Limb (tissue), 2 donors: ENCODE results near the gene PTPRF.

ENCODE experiments used
- DNase-seq, 2 donors: peaks; one replicate each; pipeline ENCODE4 v3.0.0-alpha.2; 2016; ENCODE audit errors: extremely low spot score in 2 of 2

Gene PTPRF

GRCh38 chr1:43577655-43578542 lies 47.2 kb downstream of the PTPRF start:
- no peak for DNase-seq

GRCh38 chr1:43580039-43580438 lies 49.4 kb downstream of the PTPRF start:
- no peak for DNase-seq

DNA sequence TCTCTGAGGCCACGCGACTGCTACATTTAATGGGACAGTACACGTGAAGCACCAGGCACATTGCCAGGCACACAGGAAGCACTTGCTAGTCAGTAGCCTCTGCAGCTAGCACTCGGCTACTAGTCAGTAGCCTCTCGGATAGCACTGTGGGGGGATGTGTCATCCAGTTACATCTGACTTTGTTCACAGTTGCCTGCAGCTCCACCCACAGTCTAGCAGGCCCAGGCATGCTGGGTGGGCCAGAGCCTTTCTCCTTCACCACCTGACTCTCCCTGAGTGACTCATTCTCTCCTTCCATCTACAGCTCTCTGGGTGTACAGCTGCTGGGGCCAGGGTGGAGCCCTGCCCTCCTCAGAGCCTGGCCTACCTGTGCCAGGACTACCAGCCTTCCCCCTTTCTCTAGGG lies 51.5 kb downstream of the PTPRF start:
- peak in 1 of 2 donors; percentile 44 for DNase-seq

- DNase-seq: no peak
Measured at GRCh38 chr1:43583058-43583457, 52.4 kb downstream of the PTPRF start.

- DNase-seq: no peak
Measured at GRCh38 chr1:43584204-43584603, 53.5 kb downstream of the PTPRF start.

GRCh38 chr1:43585557-43585956 lies 54.9 kb downstream of the PTPRF start:
- no peak for DNase-seq

- no peak for DNase-seq
Measured at GRCh38 chr1:43586136-43586731, 55.6 kb downstream of the PTPRF start.

DNA sequence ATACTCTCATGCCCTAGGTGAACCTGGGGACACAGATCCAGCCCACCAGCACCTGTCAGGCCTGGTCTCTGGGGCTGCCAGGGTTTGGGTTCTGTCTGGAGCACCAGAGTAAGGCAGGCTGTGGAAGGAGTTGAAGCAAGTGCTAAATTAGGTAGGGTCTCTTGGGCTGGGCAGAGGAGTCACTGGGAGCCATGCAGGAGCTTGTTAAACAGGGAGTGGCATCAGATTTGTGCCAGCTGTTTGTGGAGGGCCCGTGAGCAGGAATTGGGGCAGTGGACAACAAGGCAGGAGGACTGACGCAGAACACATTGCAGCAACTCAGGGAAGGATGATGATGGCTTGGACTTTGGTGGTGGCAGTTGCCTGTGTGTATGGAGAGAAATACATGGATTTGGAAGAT lies 56.3 kb downstream of the PTPRF start:
- no peak for DNase-seq

- no peak for DNase-seq
Measured at GRCh38 chr1:43587594-43587993, 56.9 kb downstream of the PTPRF start.

- DNase-seq: no peak
Measured at GRCh38 chr1:43588592-43588991, 57.9 kb downstream of the PTPRF start.

GRCh38 chr1:43590388-43590925 lies 59.8 kb downstream of the PTPRF start:
- no peak for DNase-seq

DNA sequence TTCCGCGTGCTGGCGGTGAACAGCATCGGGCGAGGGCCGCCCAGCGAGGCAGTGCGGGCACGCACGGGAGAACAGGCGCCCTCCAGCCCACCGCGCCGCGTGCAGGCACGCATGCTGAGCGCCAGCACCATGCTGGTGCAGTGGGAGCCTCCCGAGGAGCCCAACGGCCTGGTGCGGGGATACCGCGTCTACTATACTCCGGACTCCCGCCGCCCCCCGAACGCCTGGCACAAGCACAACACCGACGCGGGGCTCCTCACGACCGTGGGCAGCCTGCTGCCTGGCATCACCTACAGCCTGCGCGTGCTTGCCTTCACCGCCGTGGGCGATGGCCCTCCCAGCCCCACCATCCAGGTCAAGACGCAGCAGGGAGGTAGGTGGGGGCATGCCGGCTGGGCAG lies 60.5 kb downstream of the PTPRF start:
- DNase-seq: no peak

DNA sequence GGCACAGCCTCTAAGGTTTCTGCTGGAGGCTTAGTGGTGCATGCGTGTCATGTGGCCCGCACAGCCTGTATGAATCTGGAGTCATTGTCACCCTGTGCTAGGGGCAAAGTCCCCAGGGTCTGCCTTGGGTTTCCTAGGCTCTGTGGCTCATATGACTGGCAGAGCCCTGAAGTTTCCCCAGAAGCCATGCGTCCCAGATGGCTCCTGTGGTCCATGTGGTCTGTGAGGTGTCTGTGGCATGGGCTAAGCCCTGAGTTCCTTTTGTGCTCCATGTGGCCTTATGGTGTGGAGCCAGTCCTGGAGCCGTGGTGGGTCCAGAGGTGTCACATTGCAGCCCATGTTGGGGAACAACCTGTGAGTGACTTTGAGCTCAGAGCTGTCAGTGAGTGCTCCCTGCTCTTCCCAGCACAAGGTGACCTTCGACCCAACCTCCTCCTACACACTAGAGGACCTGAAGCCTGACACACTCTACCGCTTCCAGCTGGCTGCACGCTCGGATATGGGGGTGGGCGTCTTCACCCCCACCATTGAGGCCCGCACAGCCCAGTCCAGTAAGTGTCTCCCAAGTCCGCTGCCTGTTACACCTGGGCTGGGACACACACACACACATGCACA lies 61.5 kb downstream of the PTPRF start:
- DNase-seq: no peak

DNA sequence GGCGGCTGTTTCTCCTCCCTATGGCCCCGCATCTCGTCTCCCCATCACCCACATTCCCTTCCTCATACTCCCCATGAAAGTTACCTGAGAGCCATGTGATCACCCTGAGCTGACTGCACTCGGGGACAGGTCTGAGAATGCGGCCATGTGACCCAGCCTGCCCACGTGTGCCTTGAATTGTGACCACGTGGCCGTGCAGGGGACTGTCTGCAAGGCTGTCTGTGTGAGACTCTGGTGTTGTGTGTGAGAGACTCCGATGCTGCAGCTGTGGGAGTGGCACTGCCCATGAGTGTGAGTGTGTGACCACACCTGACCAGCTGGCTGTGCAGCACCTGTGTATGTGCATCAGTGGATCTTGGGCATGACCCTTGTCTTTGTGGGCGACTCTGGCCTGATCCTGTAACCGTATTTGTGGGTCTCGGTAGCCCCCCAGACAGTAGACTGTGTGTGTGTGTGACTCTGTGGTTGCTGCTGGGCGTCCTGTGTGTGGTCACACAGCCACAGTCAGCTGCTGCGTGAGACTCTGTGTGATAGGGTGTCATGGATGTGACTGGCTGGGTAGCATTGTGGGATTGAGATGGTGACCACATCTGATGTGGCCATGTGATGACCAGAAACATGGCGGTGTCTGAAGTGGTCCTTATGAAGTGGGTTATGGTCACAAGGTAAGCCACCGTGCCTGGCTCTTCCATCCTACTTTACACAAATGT lies 62.4 kb downstream of the PTPRF start:
- DNase-seq: no peak

GRCh38 chr1:43596579-43596978 lies 65.9 kb downstream of the PTPRF start:
- DNase-seq: no peak

DNA sequence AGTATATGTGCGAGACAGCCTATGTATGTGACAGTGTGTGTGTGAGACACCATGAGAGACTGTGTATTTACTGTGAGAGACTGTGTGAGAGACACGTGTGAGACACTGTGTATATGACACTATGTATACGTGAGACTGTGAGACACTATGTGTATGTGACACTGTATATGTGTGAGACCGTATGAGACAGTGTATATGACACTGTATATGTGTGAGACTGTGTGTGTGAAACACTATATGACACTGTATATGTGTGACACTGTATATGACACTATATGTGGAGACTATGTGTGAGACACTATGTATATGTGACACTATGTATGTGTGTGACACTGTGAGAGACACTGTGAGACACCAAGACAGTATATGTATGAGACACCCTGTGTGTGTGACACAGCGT lies 66.3 kb downstream of the PTPRF start:
- DNase-seq: no peak

DNA sequence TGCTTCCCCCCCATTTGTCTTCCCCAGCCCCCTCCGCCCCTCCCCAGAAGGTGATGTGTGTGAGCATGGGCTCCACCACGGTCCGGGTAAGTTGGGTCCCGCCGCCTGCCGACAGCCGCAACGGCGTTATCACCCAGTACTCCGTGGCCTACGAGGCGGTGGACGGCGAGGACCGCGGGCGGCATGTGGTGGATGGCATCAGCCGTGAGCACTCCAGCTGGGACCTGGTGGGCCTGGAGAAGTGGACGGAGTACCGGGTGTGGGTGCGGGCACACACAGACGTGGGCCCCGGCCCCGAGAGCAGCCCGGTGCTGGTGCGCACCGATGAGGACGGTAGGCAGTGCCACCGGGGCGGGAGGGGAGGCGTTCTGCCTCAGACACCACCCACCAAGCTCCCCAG lies 67.0 kb downstream of the PTPRF start:
- DNase-seq: no peak

- DNase-seq: no peak
Measured at GRCh38 chr1:43598622-43599021, 67.9 kb downstream of the PTPRF start.

GRCh38 chr1:43600033-43601020 lies 69.6 kb downstream of the PTPRF start:
- DNase-seq: no peak

- DNase-seq: no peak
Measured at GRCh38 chr1:43602990-43603389, 72.3 kb downstream of the PTPRF start.

- no peak for DNase-seq
Measured at GRCh38 chr1:43604192-43604591, 73.5 kb downstream of the PTPRF start.
